ENCODE data around the gene STRAP.

DNA sequence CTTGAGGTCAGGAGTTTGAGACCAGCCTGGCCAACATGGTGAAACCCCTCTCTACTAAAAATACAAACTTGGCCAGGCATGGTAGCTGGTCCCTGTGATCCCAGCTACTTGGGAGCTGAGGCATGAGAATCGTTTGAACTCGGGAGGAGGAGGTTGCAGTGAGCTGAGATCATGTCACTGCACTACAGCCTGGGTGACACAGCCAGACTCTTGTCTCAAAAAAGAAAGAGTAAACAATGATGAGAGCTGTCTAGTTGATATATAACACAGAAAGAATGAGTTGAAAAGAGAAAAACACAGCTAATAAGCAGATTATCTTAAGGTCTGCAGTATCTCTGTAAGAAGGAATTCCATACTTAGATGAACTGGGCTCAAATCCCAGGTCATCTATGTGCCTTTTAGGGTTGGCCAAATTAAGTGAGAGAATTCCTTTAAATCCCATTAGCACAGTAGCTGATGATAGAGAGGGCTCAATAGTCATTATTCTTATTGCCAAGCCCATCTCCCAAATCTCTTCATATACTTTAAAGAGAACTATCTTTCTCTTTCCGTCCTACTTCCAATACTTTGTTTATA is 31.1 kb upstream of the STRAP start:
- TF ChIP-seq POLR2AphosphoS5 (IDR thresholded peaks at IDR 0.05; ENCODE audit: borderline replicate concordance, low read depth, low read length) (no peak), EZH2 (IDR thresholded peaks at IDR 0.05) (no peak), FOXP2 (optimal IDR thresholded peaks at IDR 0.05; ENCODE audit: control extremely low read depth, extremely low read length, insufficient read depth) (no peak)

Data from SK-N-MC (cell line).